Neural progenitor cell (in vitro differentiated cells): ENCODE data around the gene RPL5.

Experiments used
- CTCF ChIP-seq: fragments of 200-600 bp; sonication (generic); IDR thresholded peaks from 2 replicates; pipeline ENCODE4 v1.5.1; 2017; ENCODE audit warnings: antibody characterized with exemption, mild to moderate bottlenecking
- EZH2phosphoT487 ChIP-seq: fragments of 200-600 bp; sonication (generic); IDR thresholded peaks from 2 replicates; pipeline ENCODE4 v1.6.1; 2017; ENCODE audit warnings: antibody characterized with exemption

- TF ChIP-seq CTCF (no peak), EZH2phosphoT487 (no peak)
These were observed 14.1 kb downstream of the RPL5 start for GRCh38 chr1:92845908-92846307.
